K562 (cell line): ENCODE results near the gene FEN1. TPM values are rescaled to one million over a fixed set of nuclear protein-coding genes. Genes with fewer than 3 reads are reported as not detected.

ENCODE experiments used
- ATAC-seq: fragments of 200-7000 bp; cut with Tn5 transposase; 3 replicates; pipeline ENCODE4 v1.9.1; 2020; ENCODE audit warnings: moderate library complexity
- BruUV-seq: library from RNA; stranded (reverse); fragments of 400-500 nt; replicated peaks from 2 replicates; lab custom pipeline; 2021; lab: Mats Ljungman, UMichigan
- CTCF ChIA-PET: fragments of 300-600 bp; formaldehyde crosslinking; extraction: SDS; loops from one replicate; lab custom pipeline; 2021; ENCODE audit warnings: low intra/inter-chr PET ratio; lab: Yijun Ruan, JAX
- POLR2A ChIA-PET: fragments of 300-600, 350-650 bp; sonication (Branson Sonifier 250); formaldehyde crosslinking; extraction: SDS; loops from one replicate; lab custom pipeline; 2021; ENCODE audit warnings: antibody characterized with exemption, inconsistent platforms; lab: Yijun Ruan, JAX
- DNase-seq, 4 experiments: peaks; one replicate each; pipeline versions ENCODE4 v3.0.0 to v3.0.0-alpha.2; 2011 to 2018; ENCODE audit warnings: low spot score in 3 of 4, mixed read lengths in 3 of 4; ENCODE audit errors: extremely low read depth in 1 of 4
- FAIRE-seq: peaks from 2 replicates; lab custom pipeline; 2011; peaks lifted over from hg19 to GRCh38; lab: Jason Lieb, UNC
- H2AFZ ChIP-seq: 2 replicates; pipeline ENCODE4 v1.6.0; 2011; ENCODE audit warnings: low read depth, low read length, control low read depth, inconsistent platforms
- H3K27ac ChIP-seq: fragments of 200-600 bp; 3 replicates; pipeline ENCODE4 v1.8.0; 2011; ENCODE audit warnings: low read depth, mild to moderate bottlenecking, control low read depth, inconsistent platforms, low read length, moderate library complexity, mixed read lengths; ENCODE audit errors: extremely low read depth
- H3K27me3 ChIP-seq, 2 experiments: fragments of 300-600 bp in 1 of 2; 2 replicates in 1 of 2; 3 replicates in 1 of 2; pipeline versions ENCODE4 v1.6.0 to v1.8.0; 2011; ENCODE audit warnings: inconsistent platforms in 2 of 2, low read length in 2 of 2, mild to moderate bottlenecking in 1 of 2, mixed read lengths in 1 of 2, moderate library complexity in 1 of 2; ENCODE audit not compliant: control insufficient read depth in 2 of 2, insufficient read depth in 2 of 2
- H3K36me3 ChIP-seq: fragments of 300-600 bp; 3 replicates; pipeline ENCODE4 v1.8.0; 2011; ENCODE audit warnings: mild to moderate bottlenecking, low read length, inconsistent platforms; ENCODE audit not compliant: control insufficient read depth, insufficient read depth
- H3K4me1 ChIP-seq, 2 experiments: fragments of 200-600 bp in 1 of 2; replicated peaks in 1 of 2; 2 replicates in 1 of 2; 3 replicates in 1 of 2; pipeline versions ENCODE4 v1.5.1 to v1.8.0; 2011; ENCODE audit warnings: inconsistent platforms in 2 of 2, low read length in 2 of 2, mild to moderate bottlenecking in 1 of 2, mixed read lengths in 1 of 2, moderate library complexity in 1 of 2; ENCODE audit not compliant: control insufficient read depth in 2 of 2, insufficient read depth in 2 of 2
- H3K4me2 ChIP-seq: 2 replicates; pipeline ENCODE4 v1.6.1; 2011; ENCODE audit warnings: low read length, control low read depth, inconsistent platforms, mixed read lengths; ENCODE audit not compliant: insufficient read depth
- H3K4me3 ChIP-seq: fragments of 200-600 bp; sonication (generic), shearing (Covaris generic); 2 replicates; pipeline ENCODE4 v1.5.1; 2016; ENCODE audit warnings: control low read depth, inconsistent platforms
- H3K79me2 ChIP-seq: fragments of 200-600 bp; 3 replicates; pipeline ENCODE4 v1.8.0; 2011; ENCODE audit warnings: low read length, inconsistent platforms; ENCODE audit not compliant: control insufficient read depth, insufficient read depth
- H3K9ac ChIP-seq, 2 experiments: 2 replicates each; pipeline versions ENCODE4 v1.6.0 to v1.6.1; 2011; ENCODE audit warnings: low read depth in 2 of 2, low read length in 2 of 2, control low read depth in 1 of 2, inconsistent platforms in 1 of 2, mild to moderate bottlenecking in 1 of 2, mixed read lengths in 1 of 2; ENCODE audit not compliant: insufficient read depth in 1 of 2
- H3K9me1 ChIP-seq: one replicate; pipeline ENCODE4 v1.6.0; 2011; ENCODE audit warnings: inconsistent platforms, mild to moderate bottlenecking, low read length, moderate library complexity; ENCODE audit not compliant: control insufficient read depth, insufficient read depth
- H3K9me3 ChIP-seq: replicated peaks from 2 replicates; pipeline ENCODE4 v1.5.1; 2011; ENCODE audit warnings: low read depth, low read length, inconsistent platforms; ENCODE audit not compliant: control insufficient read depth, insufficient read depth
- H4K20me1 ChIP-seq: replicated peaks from 2 replicates; pipeline ENCODE4 v1.6.1; 2011; ENCODE audit warnings: low read length, inconsistent platforms, mixed read lengths; ENCODE audit not compliant: control insufficient read depth, insufficient read depth
- CBX5 ChIP-seq: IDR thresholded peaks from 2 replicates; pipeline ENCODE4 v1.6.1; 2014; ENCODE audit warnings: low read depth, borderline replicate concordance
- EHMT2 ChIP-seq: fragments of 450-650 bp; IDR thresholded peaks from 2 replicates; pipeline ENCODE4 v1.6.1; 2018; ENCODE audit warnings: antibody characterized with exemption
- ERF ChIP-seq: fragments of 450-650 bp; formaldehyde crosslinking; IDR thresholded peaks from 2 replicates; pipeline ENCODE4 v1.4.0; 2020; ENCODE audit warnings: mild to moderate bottlenecking, mixed read lengths
- HCFC1 ChIP-seq: IDR thresholded peaks from 2 replicates; pipeline ENCODE4 v1.6.1; 2012; ENCODE audit warnings: low read depth, low read length, improper control_type of control experiment
- HMBOX1 ChIP-seq: sonication (generic); IDR thresholded peaks from 2 replicates; pipeline ENCODE4 v1.6.1; 2016
- KAT2B ChIP-seq: IDR thresholded peaks from one replicate; pipeline ENCODE4 v1.6.1; 2012; ENCODE audit warnings: low read depth, mild to moderate bottlenecking, control low read depth, inconsistent platforms, low read length, moderate library complexity
- KAT7 ChIP-seq: sonication (generic); formaldehyde crosslinking; IDR thresholded peaks from 2 replicates; pipeline ENCODE4 v1.8.0; 2022; ENCODE audit warnings: missing genetic modification reagents, mild to moderate bottlenecking, borderline replicate concordance
- KLF10 ChIP-seq: fragments of 250-450 bp; sonication (Bioruptor Pico); IDR thresholded peaks from 2 replicates; pipeline ENCODE4 v1.6.1; 2021; ENCODE audit warnings: matching md5 sums
- MCM3 ChIP-seq: fragments of 450-650 bp; IDR thresholded peaks from 2 replicates; pipeline ENCODE4 v1.6.1; 2016
- POLR2A ChIP-seq: fragments of 450-650 bp; conservative IDR thresholded peaks from 2 replicates; pipeline ENCODE4 v1.6.1; 2016
- PYGO2 ChIP-seq: fragments of 450-650 bp; IDR thresholded peaks from 2 replicates; pipeline ENCODE4 v1.6.1; 2016; ENCODE audit warnings: mild to moderate bottlenecking, missing genetic modification characterization, moderate library complexity, missing compliant biosample characterization
- RBFOX2 ChIP-seq: fragments of 200-400 bp; formaldehyde crosslinking; IDR thresholded peaks from 2 replicates; pipeline ENCODE4 v1.6.1; 2017; ENCODE audit warnings: low read depth, mild to moderate bottlenecking, low read length, moderate library complexity
- ZNF586 ChIP-seq: fragments of 450-650 bp; formaldehyde crosslinking; conservative IDR thresholded peaks from 2 replicates; pipeline ENCODE4 v1.4.0; 2020; ENCODE audit warnings: mild to moderate bottlenecking, moderate library complexity
- ZNF592 ChIP-seq: fragments of 450-650 bp; IDR thresholded peaks from 2 replicates; pipeline ENCODE4 v1.6.1; 2017; ENCODE audit warnings: antibody characterized with exemption, mild to moderate bottlenecking
- ZNF717 ChIP-seq: fragments of 250-450 bp; sonication (Bioruptor Pico); IDR thresholded peaks from 2 replicates; pipeline ENCODE4 v1.5.0; 2021
- WGBS: fragments of 100-300 bp; shearing (Covaris generic); methylation state at CpG from one replicate; pipeline ENCODE4 v1.1.6; 2016; ENCODE audit warnings: low coverage, mixed read lengths; ENCODE audit not compliant: insufficient coverage; ENCODE audit errors: missing lambda C conversion rate; 5-methylcytosine and 5-hydroxymethylcytosine counted together
- in situ Hi-C: fragments of 300-500 bp; cut with MboI; formaldehyde crosslinking; loops from 4 replicates; pipeline ENCODE4 v1.15.0; 2018; ENCODE audit warnings: inconsistent platforms, mixed read lengths
- intact Hi-C: fragments of 100-400 bp; cut with micrococcal nuclease; formaldehyde crosslinking; loops from 2 replicates; pipeline ENCODE4 v1.14.2; 2022
- polyA plus RNA-seq, 8 experiments: library from polyadenylated mRNA; depleted of rRNA in 4 of 8; stranded (reverse) in 5 of 8; unstranded in 3 of 8; fragments of >200 nt; fragmentation: Nextera tagmentation in 2 of 8; fragmentation: Illumina TruSeq in 1 of 8; extraction: Ambion mirVana in 2 of 8; extraction: Trizol in 1 of 8; gene quantifications; 2 replicates each; pipeline versions ENCODE4 v1.2.1 to v1.2.3, GENCODE V29; 2011 to 2014; ENCODE audit warnings: inconsistent platforms in 1 of 8, missing spikeins in 1 of 8
- total RNA-seq, 7 experiments: library from RNA; depleted of rRNA in 6 of 7; stranded (reverse); fragments of >200 nt in 6 of 7; fragmentation: Illumina TruSeq in 2 of 7; extraction: Trizol in 2 of 7; gene quantifications; 2 replicates each; pipeline versions ENCODE4 v1.2.1 to v1.2.3, GENCODE V29; 2011 to 2021; ENCODE audit warnings: low replicate concordance in 1 of 7

FEN1 gene
- total and polyA plus RNA-seq, 9 of the 15 experiments (the other 6 are each of a cell fraction or from before 2014, with no cell fraction given) = 58.1 to 156 (median 137) TPM

- Histone ChIP-seq H3K4me3 (no peak overlapping the region), H3K36me3 (peaks cover 16% of the 10 kb centered on the region), H2AFZ (peak overlapping the region; percentile 9; the same call in 1 of the 2 replicates), H3K9ac (peak overlapping the region; percentile 86 to 87), H3K79me2 (peaks cover 36% of the 10 kb centered on the region; the same call in 2 of the 3 replicates), H3K9me3 (no peaks in the 10 kb centered on the region), H3K9me1 (peaks cover 15% of the 10 kb centered on the region), H4K20me1 (no peaks in the 10 kb centered on the region), H3K27me3 (no peaks in the 10 kb centered on the region), H3K4me2 (no peak overlapping the region), H3K4me1 (peaks cover 75 to 81% of the 10 kb centered on the region in 2 experiments), H3K27ac (peak overlapping the region; percentile 100)
- no TSS peak for BruUV-seq
- DNase-seq (no peak), FAIRE-seq (no peak), ATAC-seq (no peak)
- intact Hi-C loops (no loop called here), in situ Hi-C loops (no loop called here)
- ChIA-PET CTCF (no interaction called here), POLR2A (interaction anchor here (1.0 kb wide), 1 partner anchor 287 kb away, joined by 4 read pairs; no protein-coding TSS in a partner anchor)
- no peak for TF ChIP-seq KAT7
- TF ChIP-seq ZNF592 = peak; percentile 37; the same call in 1 of the 2 replicates
- TF ChIP-seq HMBOX1 = no peak
- TF ChIP-seq ZNF717 (CRISPR knock-in tag) = no peak
- no peak for TF ChIP-seq KAT2B
- no peak for TF ChIP-seq CBX5
- no peak for TF ChIP-seq HCFC1
- no peak for TF ChIP-seq KLF10 (CRISPR knock-in tag)
- TF ChIP-seq MCM3 = no peak
- TF ChIP-seq ERF (CRISPR knock-in tag) = 0 out of 2 replicates have a peak, but pooled peaks have one; percentile 52
- TF ChIP-seq PYGO2 (tag) = no peak
- 0 out of 2 replicates have a peak, but pooled peaks have one; percentile 28 for TF ChIP-seq RBFOX2
- 0 out of 2 replicates have a peak, but pooled peaks have one; percentile 26 for TF ChIP-seq ZNF586 (CRISPR knock-in tag)
- no peak for TF ChIP-seq EHMT2
- no peak for TF ChIP-seq POLR2A
- 80% methylated on average over 13 of the region's 15 CpGs for WGBS
These were observed 44.8 kb downstream of the FEN1 start for GRCh38 chr11:61837411-61838005.
